Spinal cord (tissue), 10 donors: ENCODE measurements around the gene TNFRSF8. TPM values are rescaled to one million over a fixed set of nuclear protein-coding genes. Genes with fewer than 3 reads are reported as not detected.

Experiments used
- DNase-seq, 6 donors: peaks; one replicate each; pipeline versions ENCODE4 v3.0.0 to v3.0.0-alpha.2; 2013 to 2015; ENCODE audit warnings: low spot score in 6 of 6, low read depth in 4 of 6
- H3K27ac ChIP-seq: one replicate; pipeline ENCODE4 v1.5.1; 2013; ENCODE audit warnings: low read depth, low read length, control low read depth
- H3K27me3 ChIP-seq: one replicate; pipeline ENCODE4 v1.6.1; 2013; ENCODE audit warnings: low read length; ENCODE audit not compliant: control insufficient read depth, insufficient read depth
- H3K36me3 ChIP-seq: one replicate; pipeline ENCODE4 v1.6.1; 2013; ENCODE audit warnings: low read length; ENCODE audit not compliant: control insufficient read depth, insufficient read depth
- H3K4me1 ChIP-seq: one replicate; pipeline ENCODE4 v1.6.1; 2013; ENCODE audit warnings: low read length; ENCODE audit not compliant: control insufficient read depth, insufficient read depth
- H3K4me3 ChIP-seq: one replicate; pipeline ENCODE4 v1.5.1; 2013; ENCODE audit warnings: low read depth, low read length, control low read depth
- H3K9me3 ChIP-seq: one replicate; pipeline ENCODE4 v1.6.1; 2013; ENCODE audit warnings: low read length; ENCODE audit not compliant: control insufficient read depth, insufficient read depth
- WGBS: methylation state at CpG from one replicate; pipeline ENCODE4 v1.1.5; 2013; ENCODE audit warnings: missing lambda C conversion rate; ENCODE audit not compliant: insufficient coverage; 5-methylcytosine and 5-hydroxymethylcytosine counted together
- polyA plus RNA-seq, 2 donors: library from polyadenylated mRNA; unstranded; fragments of 120-200 nt; gene quantifications; one replicate each; pipeline ENCODE4 v1.2.1, GENCODE V29; 2013; ENCODE audit not compliant: insufficient read length in 2 of 2
- total RNA-seq, 2 donors: library from RNA; depleted of rRNA in 1 of 2; stranded (reverse); fragments of 120-200 nt in 1 of 2; fragments of >200 nt in 1 of 2; gene quantifications; one replicate each; pipeline versions ENCODE4 v1.2.3 to v1.2.4, GENCODE V29; 2013 to 2014
- donor health status: healthy.

The TNFRSF8 gene
- total and polyA plus RNA-seq, 4 donors, result 0.11 to 0.20 (median 0.12) TPM; not detected in 1

- H3K4me1 ChIP-seq, result peaks cover 19% of the 10 kb centered on the region
- H3K27ac ChIP-seq, result peak overlapping the region; percentile 2
- WGBS, result 64% methylated on average over 9 of the region's 9 CpGs
Measured at GRCh38 chr1:12161662-12162458, 98.8 kb downstream of the TNFRSF8 start.

GRCh38 chr1:12162459-12163137, 99.5 kb downstream of the TNFRSF8 start:
- no peak for DNase-seq
- 94% methylated on average over 11 of the region's 11 CpGs for WGBS
- H3K4me3 ChIP-seq, result no peak overlapping the region
- H3K4me1 ChIP-seq, result peaks cover 23% of the 10 kb centered on the region
- no peaks in the 10 kb centered on the region for H3K9me3 ChIP-seq
- no peak overlapping the region for H3K27ac ChIP-seq
- H3K27me3 ChIP-seq, result peaks cover 16% of the 10 kb centered on the region
- no peaks in the 10 kb centered on the region for H3K36me3 ChIP-seq

More at GRCh38 chr1:12161662-12162458, 98.8 kb downstream of the TNFRSF8 start:
- Histone ChIP-seq H3K27me3 (peaks cover 11% of the 10 kb centered on the region), H3K9me3 (no peaks in the 10 kb centered on the region), H3K4me3 (no peak overlapping the region), H3K36me3 (no peaks in the 10 kb centered on the region)
- peak in 1 of 6 donors; percentile 51 for DNase-seq

GRCh38 chr1:12163210-12163609, 100.1 kb downstream of the TNFRSF8 start:
- H3K36me3 ChIP-seq, result no peaks in the 10 kb centered on the region
- no peak overlapping the region for H3K27ac ChIP-seq
- DNase-seq, result no peak
- H3K27me3 ChIP-seq, result peaks cover 22% of the 10 kb centered on the region
- WGBS, result 100% methylated on average over 1 of the region's 9 CpGs
- H3K4me1 ChIP-seq, result peaks cover 25% of the 10 kb centered on the region
- H3K9me3 ChIP-seq, result no peaks in the 10 kb centered on the region
- no peak overlapping the region for H3K4me3 ChIP-seq

- whole genome bisulfite sequencing, result 91% methylated on average over 3 of the region's 5 CpGs
- Histone ChIP-seq H3K27me3 (peaks cover 23% of the 10 kb centered on the region), H3K27ac (no peak overlapping the region), H3K36me3 (no peaks in the 10 kb centered on the region), H3K4me3 (no peak overlapping the region), H3K9me3 (no peaks in the 10 kb centered on the region), H3K4me1 (peaks cover 25% of the 10 kb centered on the region)
- DNase-seq, result no peak
Measured at GRCh38 chr1:12164210-12164609, 101.1 kb downstream of the TNFRSF8 start.

- no peak for DNase-seq
- 88% methylated on average over 4 of the region's 4 CpGs for WGBS
- Histone ChIP-seq H3K27ac (no peak overlapping the region), H3K4me1 (peaks cover 25% of the 10 kb centered on the region), H3K36me3 (no peaks in the 10 kb centered on the region), H3K4me3 (no peak overlapping the region), H3K27me3 (peaks cover 23% of the 10 kb centered on the region), H3K9me3 (no peaks in the 10 kb centered on the region)
Measured at GRCh38 chr1:12165342-12165741, 102.2 kb downstream of the TNFRSF8 start.

- Histone ChIP-seq H3K27ac (no peak within 1 kb of the TSS), H3K4me1 (peaks cover 20% of the 10 kb centered on the region), H3K9me3 (no peaks in the 10 kb centered on the region), H3K27me3 (peaks cover 23% of the 10 kb centered on the region), H3K36me3 (no peaks in the 10 kb centered on the region), H3K4me3 (peak within 1 kb of the TSS; percentile 40)
- DNase-seq, result peak in 1 of 6 donors; percentile 54
- WGBS, result 2% methylated on average over 79 of the region's 79 CpGs
Measured at GRCh38 chr1:12166834-12167492, 103.9 kb downstream of the TNFRSF8 start, which contains the start of gene TNFRSF1B. Gene TNFRSF1B, plus strand, starts transcription at chr1:12166991. Its CDS starts 101 bp downstream, at chr1:12167092.

- Histone ChIP-seq H3K36me3 (no peaks in the 10 kb centered on the region), H3K4me1 (peaks cover 13% of the 10 kb centered on the region), H3K27ac (no peak overlapping the region), H3K9me3 (no peaks in the 10 kb centered on the region), H3K27me3 (peaks cover 23% of the 10 kb centered on the region), H3K4me3 (peak overlapping the region; percentile 40)
- DNase-seq, result peak in 1 of 6 donors; percentile 7
- 36% methylated on average over 33 of the region's 33 CpGs for WGBS
Measured at GRCh38 chr1:12167493-12168429, 104.7 kb downstream of the TNFRSF8 start.

GRCh38 chr1:12168451-12169160, 105.5 kb downstream of the TNFRSF8 start:
- Histone ChIP-seq H3K9me3 (no peaks in the 10 kb centered on the region), H3K4me3 (peak overlapping the region; percentile 40), H3K36me3 (no peaks in the 10 kb centered on the region), H3K27ac (no peak overlapping the region), H3K4me1 (peaks cover 16% of the 10 kb centered on the region), H3K27me3 (peaks cover 23% of the 10 kb centered on the region)
- 53% methylated on average over 13 of the region's 17 CpGs for WGBS
- DNase-seq, result no peak
